GM19452 (cell line): ENCODE data around the gene MAGIX.

Source experiments
- ATAC-seq: cut with Tn5 transposase; IDR thresholded peaks from one replicate; pipeline ENCODE4 v1.9.1; 2021; ENCODE audit not compliant: unreplicated experiment

Gene MAGIX

GRCh38 chrX:49204017-49204416 is 41.5 kb downstream of the MAGIX start:
- no peak for ATAC-seq

- no peak for ATAC-seq
These were observed 42.2 kb downstream of the MAGIX start for GRCh38 chrX:49204709-49205108.

- ATAC-seq: no peak
These were observed 42.9 kb downstream of the MAGIX start for GRCh38 chrX:49205443-49205842.

DNA sequence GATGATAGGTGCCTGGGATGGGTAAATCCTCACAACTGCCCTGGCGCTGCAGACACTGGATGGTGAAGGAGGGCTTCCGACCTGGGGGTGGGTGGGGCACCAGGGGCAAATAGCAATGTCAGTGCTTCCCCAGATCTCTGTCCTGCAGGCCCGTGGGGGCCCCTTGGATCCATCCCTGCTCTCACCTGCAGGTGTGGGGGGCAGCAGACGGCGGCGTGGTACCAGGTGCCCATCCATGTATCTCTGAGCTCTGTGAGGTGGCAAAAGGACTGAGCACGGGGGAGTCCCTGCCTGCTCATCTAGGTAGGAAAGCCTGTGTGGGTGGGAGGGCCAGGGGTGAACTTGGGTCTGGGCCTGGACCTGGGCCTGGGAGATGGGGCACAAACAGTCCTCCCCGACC is 44.0 kb downstream of the MAGIX start:
- no peak for ATAC-seq

DNA sequence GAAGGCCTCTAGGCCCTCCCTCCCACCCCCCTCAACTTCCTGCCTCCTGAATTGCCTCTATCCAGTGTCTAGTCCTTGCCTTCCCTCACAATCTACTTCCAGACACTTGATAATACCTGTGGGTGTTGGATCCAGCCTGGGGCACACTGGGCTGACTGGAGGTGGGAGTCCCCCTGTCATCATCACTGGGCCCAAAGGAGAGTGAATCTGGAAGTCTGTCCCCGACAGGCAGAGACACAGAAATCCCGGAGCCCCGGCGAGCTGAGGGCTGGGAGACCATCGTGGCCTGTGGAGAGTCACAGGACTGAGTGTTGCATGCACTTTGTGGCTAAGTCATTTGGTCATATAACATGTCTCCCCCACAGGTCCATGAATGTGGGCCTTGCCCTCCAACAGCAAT is 45.8 kb downstream of the MAGIX start:
- no peak for ATAC-seq

GRCh38 chrX:49209434-49210251 is 47.1 kb downstream of the MAGIX start:
- ATAC-seq: no peak

DNA sequence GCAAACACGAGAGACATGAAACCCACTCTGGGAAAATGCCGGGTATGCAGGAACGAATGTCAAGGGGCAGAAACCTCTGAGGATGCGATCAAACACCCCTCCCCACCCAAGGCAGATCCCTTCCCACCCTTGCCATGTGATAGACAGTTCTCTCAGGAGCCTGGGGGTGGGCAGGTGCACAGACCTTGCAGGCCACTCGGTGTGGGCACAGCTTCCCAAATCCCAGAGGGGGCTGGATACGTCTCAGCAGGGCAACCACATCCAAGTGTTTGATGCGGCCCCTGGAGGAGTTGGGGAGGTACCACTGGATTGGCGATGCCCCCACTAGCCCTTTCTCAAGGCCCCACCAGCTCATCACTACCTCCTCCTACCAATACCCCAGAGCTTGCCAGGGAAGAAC is 47.8 kb downstream of the MAGIX start:
- ATAC-seq: no peak

GRCh38 chrX:49211074-49211473 is 48.5 kb downstream of the MAGIX start:
- ATAC-seq: no peak

- no peak for ATAC-seq
These were observed 49.7 kb downstream of the MAGIX start for GRCh38 chrX:49212209-49212608.

DNA sequence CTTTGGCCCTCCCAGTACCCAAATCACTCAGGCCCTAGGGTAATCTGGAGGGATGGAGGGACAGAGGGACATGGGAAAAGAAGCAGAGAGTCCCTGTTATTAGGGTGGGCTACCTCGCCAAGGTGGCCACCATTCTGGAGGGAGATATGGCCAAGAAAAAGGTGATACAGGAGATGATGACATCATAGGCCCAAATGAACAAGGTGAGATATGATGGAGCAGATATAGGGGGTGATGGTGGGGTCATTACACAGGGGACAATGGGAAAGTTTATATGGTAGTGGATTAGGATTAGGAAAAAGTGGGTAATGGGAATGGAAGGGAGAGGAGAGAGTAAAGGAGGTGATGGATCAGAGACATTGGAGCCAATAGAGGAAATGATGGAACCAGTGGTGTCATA is 50.3 kb downstream of the MAGIX start:
- ATAC-seq: no peak

DNA sequence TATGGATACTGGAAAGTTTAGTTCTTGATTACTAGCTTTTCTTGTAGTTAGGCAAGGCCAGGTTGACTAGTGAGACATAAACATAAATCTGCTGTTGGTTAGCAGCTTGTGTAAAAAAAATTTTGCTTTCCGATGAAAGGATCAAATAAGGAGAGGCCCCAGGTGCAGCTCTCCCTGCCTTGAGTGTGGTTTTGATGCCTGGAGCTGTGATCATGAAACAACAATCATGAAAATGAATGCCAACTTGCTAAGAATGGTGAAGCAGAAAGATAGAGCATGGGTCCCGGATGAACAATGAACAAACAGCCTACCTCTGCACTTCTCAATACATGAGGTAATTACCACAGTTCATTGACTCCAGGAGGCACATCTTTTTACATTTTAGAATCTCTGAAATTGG is 51.9 kb downstream of the MAGIX start:
- no peak for ATAC-seq

DNA sequence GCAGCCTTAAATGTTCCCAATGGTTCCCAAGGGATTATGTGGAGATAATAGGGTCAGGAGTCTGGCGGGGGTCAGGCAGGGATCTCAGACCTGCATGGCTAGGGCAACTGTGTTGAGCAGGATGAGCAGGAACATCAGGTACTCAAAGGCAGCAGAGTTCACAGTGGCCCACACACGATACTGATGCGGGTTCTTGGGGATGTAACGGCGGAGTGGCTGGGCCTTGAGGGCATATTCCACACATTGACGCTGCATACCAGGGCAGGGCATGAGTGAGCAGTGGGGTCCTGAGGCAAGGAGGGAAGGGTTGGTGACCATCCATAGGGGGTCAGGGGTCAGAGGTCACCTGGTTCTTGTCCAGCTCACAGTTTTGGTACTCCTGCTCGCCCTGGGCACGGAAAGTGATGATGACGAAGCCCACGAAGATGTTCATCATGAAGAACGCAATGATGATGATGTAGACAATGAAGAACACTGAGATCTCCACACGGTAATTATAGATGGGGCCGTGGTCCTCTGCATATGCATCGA is 52.5 kb downstream of the MAGIX start:
- ATAC-seq: no peak
